IMR-90 (cell line): ENCODE data around the gene TSC22D3. TPM values are rescaled to one million over a fixed set of nuclear protein-coding genes. Genes with fewer than 3 reads are reported as not detected.
A peak's percentile ranks its signal among the peaks of the same experiment; 100 is the strongest.

Source experiments
- ATAC-seq: fragments of 200-7000 bp; cut with Tn5 transposase; 2 replicates; pipeline ENCODE4 v1.9.1; 2020; ENCODE audit warnings: low read depth, mild to moderate bottlenecking, moderate library complexity
- BruUV-seq: library from RNA; stranded (reverse); fragments of 400-500 nt; replicated peaks from 2 replicates; lab custom pipeline; 2021; lab: Mats Ljungman, UMichigan
- CTCF ChIA-PET: fragments of 300-600 bp; formaldehyde crosslinking; extraction: SDS; loops from one replicate; lab custom pipeline; 2021; ENCODE audit warnings: antibody characterized with exemption; lab: Yijun Ruan, JAX
- POLR2A ChIA-PET: fragments of 300-600 bp; sonication (Branson Sonifier 250); formaldehyde crosslinking; loops from one replicate; lab custom pipeline; 2022; ENCODE audit warnings: antibody characterized with exemption; ENCODE audit not compliant: unreplicated experiment; lab: Charles Lee
- DNase-seq: peaks from one replicate; pipeline ENCODE4 v3.0.0; 2013
- H2AFZ ChIP-seq: replicated peaks from 2 replicates; pipeline ENCODE3; 2013; ENCODE audit warnings: low read length, mild to moderate bottlenecking; ENCODE audit not compliant: poor library complexity
- H2AK5ac ChIP-seq: 2 replicates; pipeline ENCODE4 v1.6.1; 2013; ENCODE audit warnings: low read depth, low read length, inconsistent platforms
- H2AK9ac ChIP-seq: replicated peaks from 2 replicates; pipeline ENCODE3; 2013; ENCODE audit warnings: mild to moderate bottlenecking, low read depth, low read length, moderate library complexity; ENCODE audit not compliant: poor library complexity
- H2BK120ac ChIP-seq: 2 replicates; pipeline ENCODE4 v1.6.1; 2013; ENCODE audit warnings: low read depth, low read length, inconsistent platforms
- H2BK15ac ChIP-seq: 3 replicates; pipeline ENCODE4 v1.6.1; 2013; ENCODE audit warnings: low read depth, low read length, inconsistent platforms
- H2BK20ac ChIP-seq: 2 replicates; pipeline ENCODE4 v1.6.1; 2013; ENCODE audit warnings: low read depth, mild to moderate bottlenecking, inconsistent platforms, low read length, moderate library complexity
- H2BK5ac ChIP-seq: 2 replicates; pipeline ENCODE4 v1.6.1; 2013; ENCODE audit warnings: mild to moderate bottlenecking, low read depth, low read length, inconsistent platforms; ENCODE audit not compliant: poor library complexity, severe bottlenecking
- H3K14ac ChIP-seq: replicated peaks from 2 replicates; pipeline ENCODE4 v1.6.1; 2013; ENCODE audit warnings: low read depth, low read length, inconsistent platforms
- H3K18ac ChIP-seq: 2 replicates; pipeline ENCODE4 v1.6.1; 2013; ENCODE audit warnings: low read depth, low read length, control low read depth
- H3K23ac ChIP-seq: 2 replicates; pipeline ENCODE4 v1.6.1; 2013; ENCODE audit warnings: low read depth, low read length, inconsistent platforms
- H3K27ac ChIP-seq: 2 replicates; pipeline ENCODE4 v1.5.1; 2013; ENCODE audit warnings: mild to moderate bottlenecking, control low read depth, low read length; ENCODE audit not compliant: insufficient read depth
- H3K27me3 ChIP-seq: 2 replicates; pipeline ENCODE4 v1.6.1; 2013; ENCODE audit warnings: low read length; ENCODE audit not compliant: control insufficient read depth, insufficient read depth
- H3K36me3 ChIP-seq: 2 replicates; pipeline ENCODE4 v1.6.1; 2013; ENCODE audit warnings: low read length, mixed read lengths; ENCODE audit not compliant: control insufficient read depth, insufficient read depth
- H3K4ac ChIP-seq: 2 replicates; pipeline ENCODE4 v1.6.1; 2013; ENCODE audit warnings: low read depth, low read length, inconsistent platforms
- H3K4me1 ChIP-seq: 2 replicates; pipeline ENCODE4 v1.6.1; 2013; ENCODE audit warnings: low read length, mixed read lengths; ENCODE audit not compliant: control insufficient read depth, insufficient read depth
- H3K4me2 ChIP-seq: 2 replicates; pipeline ENCODE4 v1.6.1; 2013; ENCODE audit warnings: low read depth, mild to moderate bottlenecking, control low read depth, low read length, moderate library complexity
- H3K4me3 ChIP-seq: 2 replicates; pipeline ENCODE4 v1.5.1; 2013; ENCODE audit warnings: low read depth, mild to moderate bottlenecking, control low read depth, low read length, moderate library complexity; ENCODE audit not compliant: insufficient read depth
- H3K56ac ChIP-seq: 2 replicates; pipeline ENCODE4 v1.6.1; 2013; ENCODE audit warnings: low read length, inconsistent platforms; ENCODE audit not compliant: insufficient read depth; ENCODE audit errors: extremely low read depth
- H3K79me1 ChIP-seq, 2 experiments: 2 replicates each; pipeline ENCODE4 v1.6.1; 2013; ENCODE audit warnings: low read length in 2 of 2, inconsistent platforms in 1 of 2, low read depth in 1 of 2
- H3K9ac ChIP-seq: 2 replicates; pipeline ENCODE4 v1.6.1; 2013; ENCODE audit warnings: low read depth, low read length, control low read depth
- H3K9me1 ChIP-seq: 2 replicates; pipeline ENCODE4 v1.6.1; 2013; ENCODE audit warnings: low read length, inconsistent platforms; ENCODE audit not compliant: insufficient read depth
- H3K9me3 ChIP-seq: 2 replicates; pipeline ENCODE4 v1.6.1; 2013; ENCODE audit warnings: low read length; ENCODE audit not compliant: control insufficient read depth, insufficient read depth
- H4K20me1 ChIP-seq: 2 replicates; pipeline ENCODE4 v1.6.1; 2013; ENCODE audit warnings: low read length, inconsistent platforms; ENCODE audit not compliant: insufficient read depth
- H4K5ac ChIP-seq: 2 replicates; pipeline ENCODE4 v1.6.1; 2013; ENCODE audit warnings: mild to moderate bottlenecking, low read depth, low read length, control low read depth
- H4K8ac ChIP-seq, 2 experiments: 2 replicates each; pipeline ENCODE4 v1.6.1; 2013; ENCODE audit warnings: low read depth in 2 of 2, low read length in 2 of 2, control low read depth in 1 of 2, inconsistent platforms in 1 of 2
- H4K91ac ChIP-seq: 2 replicates; pipeline ENCODE4 v1.6.1; 2013; ENCODE audit warnings: low read depth, low read length, inconsistent platforms; ENCODE audit not compliant: insufficient read depth
- BHLHE40 ChIP-seq: fragments of 150-350 bp; IDR thresholded peaks from 2 replicates; pipeline ENCODE4 v1.6.1; 2016; ENCODE audit warnings: mild to moderate bottlenecking, low read depth, low read length
- CEBPB ChIP-seq: IDR thresholded peaks from 2 replicates; pipeline ENCODE4 v1.6.1; 2012; ENCODE audit warnings: low read depth, low read length, improper control_type of control experiment
- CHD1 ChIP-seq: IDR thresholded peaks from 2 replicates; pipeline ENCODE4 v1.6.1; 2012; ENCODE audit warnings: low read depth, low read length, improper control_type of control experiment
- ELK1 ChIP-seq: fragments of 150-350 bp; IDR thresholded peaks from 2 replicates; pipeline ENCODE4 v1.6.1; 2016; ENCODE audit warnings: low read depth, mild to moderate bottlenecking, low read length, moderate library complexity, borderline replicate concordance
- FOS ChIP-seq: fragments of 150-350 bp; IDR thresholded peaks from 2 replicates; pipeline ENCODE4 v1.6.1; 2016; ENCODE audit warnings: low read depth, low read length
- MAFK ChIP-seq: IDR thresholded peaks from 2 replicates; pipeline ENCODE4 v1.6.1; 2012; ENCODE audit warnings: low read depth, low read length, improper control_type of control experiment
- MAZ ChIP-seq: IDR thresholded peaks from 2 replicates; pipeline ENCODE4 v1.6.1; 2012; ENCODE audit warnings: low read depth, mild to moderate bottlenecking, low read length, improper control_type of control experiment, moderate library complexity, borderline replicate concordance
- MXI1 ChIP-seq: IDR thresholded peaks from 2 replicates; pipeline ENCODE4 v1.6.1; 2012; ENCODE audit warnings: low read depth, mild to moderate bottlenecking, low read length, moderate library complexity, borderline replicate concordance
- POLR2A ChIP-seq: IDR thresholded peaks from 2 replicates; pipeline ENCODE4 v1.6.1; 2012; ENCODE audit warnings: mild to moderate bottlenecking, low read depth, low read length
- RAD21 ChIP-seq: IDR thresholded peaks from 2 replicates; pipeline ENCODE4 v1.6.1; 2012; ENCODE audit warnings: low read length, improper control_type of control experiment
- RCOR1 ChIP-seq: IDR thresholded peaks from 2 replicates; pipeline ENCODE4 v1.6.1; 2012; ENCODE audit warnings: mild to moderate bottlenecking, low read length, improper control_type of control experiment; ENCODE audit not compliant: insufficient replicate concordance
- RFX5 ChIP-seq: IDR thresholded peaks from 2 replicates; pipeline ENCODE4 v1.8.0; 2012; ENCODE audit warnings: low read depth, mild to moderate bottlenecking, low read length, moderate library complexity
- SMC3 ChIP-seq: fragments of 150-350 bp; IDR thresholded peaks from 2 replicates; pipeline ENCODE4 v1.6.1; 2016; ENCODE audit warnings: low read depth, mild to moderate bottlenecking, antibody characterized with exemption, low read length, moderate library complexity
- USF2 ChIP-seq: fragments of 150-350 bp; IDR thresholded peaks from 2 replicates; pipeline ENCODE4 v1.6.1; 2017; ENCODE audit warnings: mild to moderate bottlenecking, antibody characterized with exemption, low read length, low read depth
- WGBS, 2 experiments: methylation state at CpG; one replicate each; pipeline versions ENCODE4 v1.1.5 to v1.1.7; 2013; ENCODE audit warnings: missing lambda C conversion rate in 2 of 2; ENCODE audit not compliant: insufficient read length in 1 of 2; ENCODE audit errors: extremely low coverage in 2 of 2; 5-methylcytosine and 5-hydroxymethylcytosine counted together
- dilution Hi-C: fragments of 300-500 bp; cut with HindIII; formaldehyde crosslinking; loops from one replicate; pipeline ENCODE4 v1.14.3; 2018; ENCODE audit warnings: low sequenced_read_pairs; ENCODE audit not compliant: unreplicated experiment
- in situ Hi-C: fragments of 300-500 bp; cut with MboI; formaldehyde crosslinking; loops from 3 replicates; pipeline ENCODE4 v1.14.3; 2019; ENCODE audit warnings: low sequenced_read_pairs, inconsistent platforms, mixed read lengths
- intact Hi-C: fragments of 100-400 bp; cut with micrococcal nuclease; formaldehyde crosslinking; loops from 2 replicates; pipeline ENCODE4 v1.10.0; 2022
- polyA plus RNA-seq, 3 experiments: library from polyadenylated mRNA; depleted of rRNA; stranded (reverse); fragments of >200 nt; gene quantifications; 2 replicates each; pipeline ENCODE4 v1.2.3, GENCODE V29; 2012; ENCODE audit warnings: low replicate concordance in 1 of 3
- total RNA-seq: library from RNA; depleted of rRNA; stranded (reverse); fragments of >200 nt; gene quantifications from 2 replicates; pipeline ENCODE4 v1.2.3, GENCODE V29; 2012
- TF ChIP-seq, protein P1 (sequence below): conservative IDR thresholded peaks from 2 replicates; pipeline ENCODE4 v1.5.1; 2012; ENCODE audit warnings: mild to moderate bottlenecking, low read depth, low read length, improper control_type of control experiment

Gene TSC22D3
- total and polyA plus RNA-seq, 2 of the 4 experiments (the other 2 are of a cell fraction), result 9.9 to 14.0 TPM

GRCh38 chrX:107766470-107767150 lies 9.0 kb downstream of the TSC22D3 start:
- no peak overlapping the region for H2AK5ac ChIP-seq
- H2BK5ac ChIP-seq, result no peak overlapping the region
- H4K8ac ChIP-seq, result no peak overlapping the region
- no peak overlapping the region for H3K4ac ChIP-seq
- H3K14ac ChIP-seq, result no peak overlapping the region
- no peak overlapping the region for H2BK20ac ChIP-seq
- no peak overlapping the region for H3K18ac ChIP-seq
- ATAC-seq (peak; percentile 60), DNase-seq (peak; percentile 21)
- H2BK120ac ChIP-seq, result no peak overlapping the region
- ChIA-PET CTCF (interaction anchor here (1.1 kb wide), 1 partner anchor 9 kb away, joined by 3 read pairs; the partner anchor contains the start of gene TSC22D3), POLR2A (interaction anchor here (0.6 kb wide), 1 partner anchor 19 kb away, joined by 5 read pairs; no protein-coding TSS in a partner anchor)
- peaks cover 3% of the 10 kb centered on the region; the same call in 1 of the 2 replicates for H4K20me1 ChIP-seq
- H3K4me2 ChIP-seq, result no peak overlapping the region
- H3K4me1 ChIP-seq, result no peaks in the 10 kb centered on the region
- WGBS, 2 experiments, result 80% methylated on average over 1 of the region's 8 CpGs; no CpG with 5 or more reads in 1 of the 2 experiments
- H3K9me3 ChIP-seq, result no peaks in the 10 kb centered on the region
- in situ Hi-C loops (no loop called here), dilution Hi-C loops (no loop called here), intact Hi-C loops (no loop called here)
- no peak overlapping the region for H2AFZ ChIP-seq
- no peaks in the 10 kb centered on the region for H3K36me3 ChIP-seq
- no peak overlapping the region for H3K27ac ChIP-seq
- H2BK15ac ChIP-seq, result no peak overlapping the region
- H3K79me1 ChIP-seq, result no peaks in the 10 kb centered on the region
- no peak overlapping the region for H4K91ac ChIP-seq
- H4K5ac ChIP-seq, result no peak overlapping the region
- peaks cover 51% of the 10 kb centered on the region for H3K27me3 ChIP-seq
- no peak overlapping the region for H3K56ac ChIP-seq
- H2AK9ac ChIP-seq, result no peak overlapping the region
- no peak overlapping the region for H3K9ac ChIP-seq
- BruUV-seq, result no TSS peak
- no peaks in the 10 kb centered on the region for H3K9me1 ChIP-seq
- no peak overlapping the region for H3K4me3 ChIP-seq
- no peak overlapping the region for H3K23ac ChIP-seq
- TF ChIP-seq ELK1, result no peak
- no peak for TF ChIP-seq MXI1
- TF ChIP-seq RCOR1, result no peak
- no peak for TF ChIP-seq BHLHE40
- TF ChIP-seq, protein P1, sequence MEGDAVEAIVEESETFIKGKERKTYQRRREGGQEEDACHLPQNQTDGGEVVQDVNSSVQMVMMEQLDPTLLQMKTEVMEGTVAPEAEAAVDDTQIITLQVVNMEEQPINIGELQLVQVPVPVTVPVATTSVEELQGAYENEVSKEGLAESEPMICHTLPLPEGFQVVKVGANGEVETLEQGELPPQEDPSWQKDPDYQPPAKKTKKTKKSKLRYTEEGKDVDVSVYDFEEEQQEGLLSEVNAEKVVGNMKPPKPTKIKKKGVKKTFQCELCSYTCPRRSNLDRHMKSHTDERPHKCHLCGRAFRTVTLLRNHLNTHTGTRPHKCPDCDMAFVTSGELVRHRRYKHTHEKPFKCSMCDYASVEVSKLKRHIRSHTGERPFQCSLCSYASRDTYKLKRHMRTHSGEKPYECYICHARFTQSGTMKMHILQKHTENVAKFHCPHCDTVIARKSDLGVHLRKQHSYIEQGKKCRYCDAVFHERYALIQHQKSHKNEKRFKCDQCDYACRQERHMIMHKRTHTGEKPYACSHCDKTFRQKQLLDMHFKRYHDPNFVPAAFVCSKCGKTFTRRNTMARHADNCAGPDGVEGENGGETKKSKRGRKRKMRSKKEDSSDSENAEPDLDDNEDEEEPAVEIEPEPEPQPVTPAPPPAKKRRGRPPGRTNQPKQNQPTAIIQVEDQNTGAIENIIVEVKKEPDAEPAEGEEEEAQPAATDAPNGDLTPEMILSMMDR, result no peak
- no peak for TF ChIP-seq CHD1
- no peak for TF ChIP-seq FOS
- TF ChIP-seq USF2, result no peak
- TF ChIP-seq POLR2A, result no peak
- TF ChIP-seq RFX5, result no peak
- TF ChIP-seq SMC3, result no peak
- no peak for TF ChIP-seq MAZ
- TF ChIP-seq CEBPB, result no peak
- TF ChIP-seq MAFK, result no peak
- TF ChIP-seq RAD21, result no peak
